MM.1S (cell line): ENCODE results near the gene SDCCAG8.

Source experiments
- CTCF ChIP-seq: fragments of 300-600 bp; sonication (generic); IDR thresholded peaks from 2 replicates; pipeline ENCODE4 v1.5.1; 2016; ENCODE audit warnings: antibody characterized with exemption, low read length, mixed read lengths
- EZH2 ChIP-seq: fragments of 300-600 bp; sonication (generic); optimal IDR thresholded peaks from 2 replicates; pipeline ENCODE3; 2017; ENCODE audit warnings: low read depth, mild to moderate bottlenecking, antibody characterized with exemption, low read length, mixed read lengths
- EZH2phosphoT487 ChIP-seq: fragments of 300-600 bp; sonication (generic); IDR thresholded peaks from 2 replicates; pipeline ENCODE4 v1.6.1; 2018; ENCODE audit warnings: antibody characterized with exemption, low read length

- TF ChIP-seq CTCF (no peak), EZH2 (no peak), EZH2phosphoT487 (no peak)
Measured at GRCh38 chr1:243267471-243267880, 11.6 kb downstream of the SDCCAG8 start.
